DMS114 treated with DMSO at 0.1 percent for 48 hours (cell line): ENCODE data around the gene MMAB.
"Not testable (repeated sequence)": the region's sequence is repeated elsewhere in the genome, so short reads cannot be mapped to it uniquely, and the experiment has no call there.

ENCODE experiments used
- DNase-seq: peaks from one replicate; lab custom pipeline; 2025; ENCODE audit not compliant: unreplicated experiment; lab: John Stamatoyannopoulos, UW

Gene MMAB

GRCh38 chr12:109604132-109604585 is 30.9 kb upstream of the MMAB start:
- DNase-seq, result no peak

GRCh38 chr12:109602132-109602531 is 28.8 kb upstream of the MMAB start:
- DNase-seq, result not testable (repeated sequence)

DNA sequence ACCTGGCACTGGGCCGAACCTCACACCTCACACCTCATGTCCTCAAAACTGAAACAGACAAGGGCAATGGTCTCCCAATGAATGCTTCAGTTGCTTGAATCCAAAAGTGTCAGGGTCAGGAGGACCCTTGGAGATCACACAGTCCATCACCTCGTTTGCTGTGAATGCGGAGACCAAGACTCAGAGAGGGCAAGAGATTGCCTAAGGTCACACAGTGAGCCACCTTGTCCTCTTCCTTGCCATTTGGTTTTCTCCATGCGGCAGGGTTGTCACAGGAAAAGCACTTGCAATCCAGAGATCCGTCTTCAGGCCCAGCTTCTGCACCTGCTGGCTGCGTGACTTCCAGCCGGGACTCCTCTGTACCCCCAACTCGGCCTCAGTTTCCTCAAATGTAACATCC is 28.3 kb upstream of the MMAB start:
- no peak for DNase-seq

- DNase-seq, result no peak
Observed at GRCh38 chr12:109600995-109601394, 27.7 kb upstream of the MMAB start.

DNA sequence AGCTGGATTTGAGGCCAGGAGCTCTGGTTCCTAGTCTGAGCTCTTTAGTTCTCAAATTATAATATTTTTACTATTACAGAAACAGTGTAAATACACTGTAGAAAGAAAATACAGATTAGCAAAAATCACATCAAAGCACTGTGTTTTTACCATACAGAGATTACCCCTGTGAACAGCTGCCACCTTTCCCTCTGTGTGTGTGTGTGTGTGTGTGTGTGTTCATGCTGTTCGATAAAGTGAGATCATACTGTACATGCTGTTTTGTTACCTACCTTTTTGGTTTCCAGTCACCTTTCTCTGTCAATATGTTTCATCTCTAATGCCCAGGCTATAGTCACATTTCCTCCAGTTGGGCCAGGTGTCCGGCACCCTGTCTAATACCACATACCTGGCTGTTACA is 27.2 kb upstream of the MMAB start:
- no peak for DNase-seq

DNA sequence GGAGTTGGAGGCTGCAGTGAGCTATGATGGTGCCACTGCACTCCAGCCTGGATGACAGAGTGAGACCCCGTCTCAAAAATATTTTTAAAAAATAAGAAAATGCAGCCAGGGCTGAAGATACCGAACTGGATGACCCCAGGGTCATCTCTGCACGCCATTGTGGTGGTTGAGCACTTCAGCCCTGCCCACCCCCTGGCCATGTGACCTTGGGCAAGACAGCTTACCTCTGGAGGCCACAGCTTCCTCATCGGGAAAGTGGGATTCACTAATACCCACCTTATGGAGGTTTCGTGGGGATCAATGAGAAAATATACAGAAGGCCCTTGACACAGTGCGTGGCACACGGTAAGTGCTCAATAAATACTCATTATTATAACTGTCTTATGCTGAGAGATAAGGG is 25.8 kb upstream of the MMAB start:
- no peak for DNase-seq

DNA sequence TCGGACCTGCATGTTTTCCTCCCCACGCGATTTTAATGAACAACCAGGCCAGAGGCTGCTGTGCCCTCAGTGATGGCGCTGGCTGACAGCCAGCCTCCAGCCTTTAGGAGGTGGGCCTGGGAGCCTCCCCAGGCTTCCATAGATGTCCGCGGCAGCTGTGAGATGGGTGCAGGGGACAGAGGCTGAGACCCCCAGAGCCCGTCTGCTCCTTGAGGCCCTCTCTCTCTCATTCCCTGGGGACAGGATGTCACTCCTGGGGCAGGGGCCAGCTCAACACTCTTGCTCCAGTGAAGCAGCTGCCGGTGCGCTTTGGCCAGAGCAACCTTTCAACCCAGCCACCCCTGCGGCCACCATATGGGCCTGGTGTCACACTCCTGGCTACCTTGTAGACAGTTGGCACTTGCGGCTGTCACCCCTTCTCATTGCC is 25.1 kb upstream of the MMAB start:
- no peak for DNase-seq

GRCh38 chr12:109597795-109598427 is 24.6 kb upstream of the MMAB start:
- DNase-seq, result peak; percentile 75

GRCh38 chr12:109597414-109597794 is 24.1 kb upstream of the MMAB start:
- no peak for DNase-seq

- DNase-seq, result no peak
Observed at GRCh38 chr12:109596418-109597244, 23.3 kb upstream of the MMAB start.

DNA sequence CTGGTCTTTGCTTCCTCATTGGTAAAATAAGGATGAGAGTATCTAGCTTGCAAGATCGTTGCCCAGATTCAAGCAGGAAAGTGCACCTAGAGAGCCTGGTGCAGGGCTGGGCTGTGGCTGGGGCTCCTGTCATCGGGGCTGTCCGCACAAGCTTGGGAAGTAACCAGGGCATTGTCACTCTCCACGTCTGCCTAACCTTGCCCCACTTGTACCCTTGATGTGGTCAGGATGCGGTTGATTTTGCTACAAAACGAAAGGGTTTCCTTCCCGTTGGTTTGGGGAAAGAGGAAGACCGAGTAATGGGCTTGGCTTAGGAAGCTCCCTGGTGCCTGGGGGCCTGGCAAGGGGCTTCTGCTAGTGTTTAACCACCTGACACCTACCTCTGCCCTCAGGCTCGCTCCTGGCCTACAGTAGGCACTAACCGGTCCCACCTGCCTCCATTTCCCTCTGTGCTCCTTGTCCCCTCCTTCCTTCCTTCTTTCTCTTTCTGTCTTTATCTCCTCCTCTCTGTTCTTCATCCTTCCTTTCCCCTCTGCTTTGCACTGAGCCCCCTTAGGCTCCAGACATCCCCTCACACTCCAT is 22.1 kb upstream of the MMAB start:
- DNase-seq, result no peak

- DNase-seq, result no peak
Observed at GRCh38 chr12:109594556-109595317, 21.4 kb upstream of the MMAB start.

- no peak for DNase-seq
Observed at GRCh38 chr12:109592905-109593272, 19.6 kb upstream of the MMAB start.

- no peak for DNase-seq
Observed at GRCh38 chr12:109592195-109592904, 19.0 kb upstream of the MMAB start.

- DNase-seq, result no peak
Observed at GRCh38 chr12:109591041-109591440, 17.7 kb upstream of the MMAB start.

DNA sequence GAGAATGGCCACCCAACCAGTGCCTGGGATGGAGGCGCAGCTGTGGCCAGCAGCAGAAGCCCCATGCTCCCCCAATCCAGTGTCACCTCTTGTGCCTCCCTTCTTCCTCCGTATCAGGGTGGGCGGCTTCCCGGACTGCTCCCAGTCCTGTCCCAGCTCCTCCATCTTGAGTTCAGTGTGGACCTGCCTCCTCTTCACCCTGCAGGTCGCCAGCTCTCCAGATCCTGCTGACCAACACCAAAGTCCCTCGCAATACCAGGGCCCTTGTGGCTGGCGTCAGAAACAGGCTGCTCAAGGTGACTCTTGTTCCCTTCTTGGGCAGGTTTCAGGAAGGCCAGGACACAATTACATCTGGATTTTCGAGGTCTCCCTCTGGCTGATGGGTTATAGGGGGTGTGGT is 17.3 kb upstream of the MMAB start:
- no peak for DNase-seq

DNA sequence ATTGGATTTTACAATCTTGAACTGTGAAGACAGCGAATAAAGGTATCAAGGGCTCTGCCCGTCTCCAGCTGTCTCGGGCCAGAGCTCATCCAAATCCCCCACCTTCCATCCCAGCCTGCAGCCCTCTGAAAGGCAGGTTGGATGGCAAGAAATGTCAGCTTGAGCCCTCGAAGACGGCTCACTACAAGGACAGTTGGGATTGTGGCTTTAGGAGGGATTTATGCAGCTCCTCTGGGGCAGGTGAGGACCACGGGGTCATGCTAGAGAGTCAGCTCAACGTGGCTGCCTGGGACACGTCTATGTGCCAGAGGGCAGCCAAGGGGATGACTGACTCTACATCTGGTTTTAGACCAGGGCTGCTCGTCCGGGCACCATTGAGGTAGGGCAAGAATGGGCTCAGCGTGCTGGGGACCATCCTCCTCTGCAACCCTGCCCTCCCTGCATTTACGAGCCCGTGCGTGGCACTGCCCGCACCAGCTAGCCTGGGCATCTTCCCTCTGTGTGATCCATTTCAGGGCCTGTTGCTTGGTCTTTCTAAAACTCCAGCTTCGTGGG is 16.5 kb upstream of the MMAB start:
- DNase-seq, result no peak

GRCh38 chr12:109589240-109589590 is 15.9 kb upstream of the MMAB start:
- DNase-seq, result no peak

GRCh38 chr12:109588461-109589239 is 15.3 kb upstream of the MMAB start:
- no peak for DNase-seq

DNA sequence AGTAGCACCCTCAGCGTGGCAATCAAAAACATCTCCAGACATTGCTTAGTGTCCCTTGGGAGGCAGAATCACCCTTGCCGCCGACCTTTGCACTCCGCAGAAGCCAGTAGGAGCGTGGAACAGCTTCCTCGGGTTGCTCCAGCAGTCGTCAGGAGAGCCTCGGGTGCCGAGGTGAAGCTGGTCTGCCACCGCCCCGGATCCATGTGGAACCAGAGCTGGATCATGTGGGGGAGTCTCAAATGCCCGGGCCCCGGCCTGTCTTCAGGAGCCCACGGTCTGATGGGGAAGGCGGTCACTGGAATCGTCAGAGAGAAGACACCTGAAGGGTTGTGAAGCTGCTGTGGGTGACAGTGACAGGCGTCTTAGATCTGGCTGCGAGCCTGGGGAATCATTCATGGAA is 14.6 kb upstream of the MMAB start:
- no peak for DNase-seq
